NCI-H748 (cell line): ENCODE measurements around the gene PLA1A.
"Not testable (repeated sequence)": the region's sequence is repeated elsewhere in the genome, so short reads cannot be mapped to it uniquely, and the experiment has no call there.

Experiments
- DNase-seq: peaks from one replicate; lab custom pipeline; 2025; ENCODE audit not compliant: unreplicated experiment; lab: John Stamatoyannopoulos, UW

PLA1A gene, protein sequence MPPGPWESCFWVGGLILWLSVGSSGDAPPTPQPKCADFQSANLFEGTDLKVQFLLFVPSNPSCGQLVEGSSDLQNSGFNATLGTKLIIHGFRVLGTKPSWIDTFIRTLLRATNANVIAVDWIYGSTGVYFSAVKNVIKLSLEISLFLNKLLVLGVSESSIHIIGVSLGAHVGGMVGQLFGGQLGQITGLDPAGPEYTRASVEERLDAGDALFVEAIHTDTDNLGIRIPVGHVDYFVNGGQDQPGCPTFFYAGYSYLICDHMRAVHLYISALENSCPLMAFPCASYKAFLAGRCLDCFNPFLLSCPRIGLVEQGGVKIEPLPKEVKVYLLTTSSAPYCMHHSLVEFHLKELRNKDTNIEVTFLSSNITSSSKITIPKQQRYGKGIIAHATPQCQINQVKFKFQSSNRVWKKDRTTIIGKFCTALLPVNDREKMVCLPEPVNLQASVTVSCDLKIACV

DNA sequence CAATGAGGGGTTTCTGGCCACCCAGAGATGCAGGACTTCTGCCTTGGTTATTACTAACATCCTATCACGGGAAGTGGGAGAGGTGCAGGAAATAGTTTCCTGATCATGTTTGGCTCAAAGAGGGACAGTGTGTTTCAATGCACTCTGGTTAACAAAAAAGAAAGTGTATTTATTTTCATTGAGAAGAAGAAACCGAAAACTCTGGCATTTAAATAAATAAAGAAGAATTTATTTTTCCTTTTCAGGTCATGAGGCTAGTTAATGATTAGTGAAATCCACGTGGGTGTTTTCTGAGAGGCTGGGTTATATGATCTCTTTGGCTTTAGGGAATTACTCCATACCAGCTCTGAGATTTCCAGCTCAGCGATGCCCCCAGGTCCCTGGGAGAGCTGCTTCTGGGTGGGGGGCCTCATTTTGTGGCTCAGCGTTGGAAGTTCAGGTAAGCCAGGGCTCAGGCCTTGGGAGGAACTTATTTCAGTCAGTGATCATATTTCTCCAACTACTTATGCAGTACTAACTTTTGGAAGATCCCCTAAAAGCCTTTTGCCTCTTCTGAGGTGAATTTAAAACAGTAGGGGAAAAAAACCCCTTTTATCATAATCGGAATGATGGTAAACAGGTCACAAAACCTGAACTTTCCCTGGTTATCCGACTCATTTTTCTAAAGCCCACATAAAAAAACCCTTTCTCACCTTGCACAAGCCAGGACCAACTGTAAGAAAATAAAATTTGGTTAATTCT lies at the start of gene PLA1A:
Gene PLA1A, plus strand, starts transcription at position 338 of the 741 bp plus-strand sequence. Its CDS starts 29 bp downstream, at position 367.
- DNase-seq = no peak

DNA sequence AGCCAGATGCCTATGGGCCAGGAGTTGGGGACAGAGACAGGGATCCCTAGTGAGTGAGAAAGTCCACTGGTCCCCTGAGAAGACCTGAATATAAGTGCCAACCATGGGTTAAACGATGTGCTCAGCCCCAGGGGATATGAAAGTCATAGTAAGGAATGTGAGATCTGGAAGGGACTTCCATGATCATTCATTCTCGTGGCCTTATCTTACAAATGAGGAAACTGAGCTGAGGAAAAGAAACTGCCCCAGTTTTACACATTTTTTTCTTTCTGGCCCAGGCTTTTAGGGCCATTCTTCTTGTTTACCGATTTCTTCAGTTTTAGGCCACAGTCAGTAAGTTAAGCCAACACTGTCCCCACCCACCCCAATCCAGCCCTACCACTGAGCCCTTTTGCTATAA lies 49.3 kb upstream of the PLA1A start:
- no peak for DNase-seq

DNA sequence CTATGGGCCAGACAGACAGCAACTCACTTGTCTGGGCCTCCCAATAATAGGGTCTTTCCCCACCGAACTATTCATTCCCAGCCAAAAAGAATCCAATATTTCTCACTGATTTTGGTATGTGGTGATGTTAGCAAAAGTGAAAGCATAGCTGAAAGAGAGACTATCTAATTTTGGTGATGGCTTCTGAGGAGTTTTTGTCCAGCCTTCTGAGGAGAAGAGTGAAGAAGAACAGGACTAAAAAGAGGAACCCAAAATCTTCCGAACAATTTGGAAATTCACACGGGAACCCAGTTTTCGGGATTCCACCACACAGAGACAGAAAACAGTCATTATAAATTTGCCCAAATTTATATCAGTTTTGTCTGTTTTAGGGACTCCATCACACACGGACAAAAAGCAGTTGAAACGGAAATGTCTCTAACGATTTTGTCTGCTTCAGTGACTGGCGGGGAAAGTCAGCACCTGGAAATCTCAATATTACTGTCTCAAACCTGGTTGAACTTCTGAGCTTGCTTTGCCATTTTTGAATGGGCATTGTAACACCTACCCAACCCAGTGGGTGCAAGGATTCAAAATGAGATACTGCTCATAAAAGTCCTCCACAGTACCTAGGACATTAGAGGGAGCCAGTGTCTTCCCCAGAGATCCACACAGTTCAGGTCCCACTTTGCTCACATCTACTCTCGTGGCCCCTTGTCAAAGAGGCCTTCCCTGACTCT lies 47.3 kb upstream of the PLA1A start:
- DNase-seq = no peak

DNA sequence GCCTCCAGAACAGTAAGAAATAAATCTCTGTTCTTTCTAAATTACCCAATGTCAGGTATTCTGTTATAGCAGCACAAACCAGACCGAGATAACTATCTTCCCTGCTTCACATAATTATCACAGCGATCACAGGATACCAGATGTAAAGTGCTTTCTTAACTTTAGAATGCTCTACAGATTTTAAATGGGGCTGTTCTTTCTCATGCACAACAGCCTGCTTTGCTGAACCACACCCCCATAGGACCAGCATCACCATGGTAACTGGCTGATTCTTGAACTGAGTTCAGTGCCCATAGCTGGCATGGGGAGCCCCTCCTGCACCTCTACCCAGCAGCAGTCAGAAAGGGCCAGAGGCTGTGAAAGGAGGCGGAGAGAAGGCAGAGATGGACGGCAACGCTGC lies 46.1 kb upstream of the PLA1A start:
- no peak for DNase-seq

DNA sequence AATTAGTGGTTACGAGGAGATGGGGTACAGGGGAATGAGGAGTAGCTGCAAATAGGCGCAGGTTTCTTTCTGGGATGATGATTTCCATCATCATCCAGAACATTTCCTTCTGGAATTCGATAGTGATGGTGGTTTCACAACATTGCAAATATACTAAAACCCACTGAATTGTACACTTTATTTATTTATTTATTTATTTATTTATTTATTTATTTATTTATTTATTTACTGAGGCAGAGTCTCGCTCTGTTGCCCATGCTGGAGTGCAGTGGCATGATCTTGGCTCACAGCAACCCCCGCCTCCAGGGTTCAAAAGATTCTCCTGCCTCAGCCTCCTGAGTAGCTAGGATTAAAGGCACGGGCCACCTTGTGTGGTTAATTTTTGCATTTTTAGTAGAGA lies 44.8 kb upstream of the PLA1A start:
- DNase-seq = not testable (repeated sequence)

DNA sequence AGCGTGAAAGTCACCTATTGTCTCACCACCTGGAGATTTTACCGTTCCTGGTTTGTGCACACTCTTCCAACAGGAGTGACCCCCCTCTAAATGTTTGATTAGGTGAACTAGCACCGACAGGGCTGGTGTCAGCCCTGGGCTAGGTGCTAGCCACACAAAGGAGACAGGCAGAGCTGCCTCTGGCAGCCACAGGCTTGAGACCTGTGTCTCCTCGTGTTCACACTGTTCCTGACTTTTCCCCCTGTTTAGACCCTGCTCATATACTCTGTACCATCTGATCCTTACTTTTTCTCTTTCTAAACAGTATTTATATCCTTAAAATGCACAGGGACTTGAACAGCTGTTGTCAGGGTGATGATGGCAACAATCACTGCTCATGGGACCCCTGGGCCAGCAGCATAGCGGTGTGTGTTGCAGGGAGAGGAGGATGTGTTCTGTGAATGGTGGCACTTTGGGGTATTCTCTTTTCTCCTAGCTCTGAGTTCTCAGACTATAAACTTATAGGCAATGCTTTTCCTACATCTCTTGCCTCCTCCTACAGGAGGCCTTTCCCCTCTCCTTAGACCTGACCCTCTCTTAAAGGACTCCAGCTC lies 43.8 kb upstream of the PLA1A start:
- DNase-seq = no peak

DNA sequence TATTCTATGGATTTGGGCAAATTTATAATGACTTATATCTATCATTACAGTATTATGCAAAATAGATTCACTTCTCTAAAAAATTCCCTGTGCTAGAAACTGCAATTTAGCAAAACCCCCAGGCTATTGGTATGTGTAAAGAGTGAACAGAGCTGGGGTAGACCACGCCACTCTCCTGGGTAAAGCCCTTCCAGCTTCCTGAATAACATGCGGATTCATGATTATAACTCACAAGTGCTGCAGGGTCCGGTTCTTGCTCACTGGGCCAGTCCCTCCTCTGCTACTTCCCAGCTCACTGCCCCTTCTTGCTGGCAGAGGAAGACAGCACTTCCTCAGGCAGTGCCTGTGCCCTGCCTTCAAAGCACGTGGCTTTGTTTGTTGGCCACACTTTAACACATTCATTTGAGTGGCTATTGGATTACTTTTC lies 42.4 kb upstream of the PLA1A start:
- DNase-seq = no peak

DNA sequence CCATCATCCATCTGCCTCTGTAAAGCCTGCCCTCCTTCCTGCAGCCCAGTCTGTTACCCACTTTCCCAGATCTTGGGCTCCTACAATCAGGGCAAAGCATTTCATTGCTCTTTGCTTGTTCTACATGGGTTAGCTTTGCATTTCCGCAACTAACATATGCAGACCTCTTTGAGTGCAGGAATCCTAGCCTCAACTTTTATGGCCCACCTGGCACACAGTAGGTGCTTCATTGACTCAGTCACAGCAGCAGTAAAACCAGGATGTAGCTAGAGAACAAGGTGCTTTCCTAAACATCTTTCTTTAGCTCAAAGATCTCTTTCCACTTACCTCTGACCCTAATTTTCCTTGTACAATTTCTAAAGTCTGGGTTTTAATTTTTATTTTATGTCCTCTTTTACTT lies 41.8 kb upstream of the PLA1A start:
- no peak for DNase-seq

DNA sequence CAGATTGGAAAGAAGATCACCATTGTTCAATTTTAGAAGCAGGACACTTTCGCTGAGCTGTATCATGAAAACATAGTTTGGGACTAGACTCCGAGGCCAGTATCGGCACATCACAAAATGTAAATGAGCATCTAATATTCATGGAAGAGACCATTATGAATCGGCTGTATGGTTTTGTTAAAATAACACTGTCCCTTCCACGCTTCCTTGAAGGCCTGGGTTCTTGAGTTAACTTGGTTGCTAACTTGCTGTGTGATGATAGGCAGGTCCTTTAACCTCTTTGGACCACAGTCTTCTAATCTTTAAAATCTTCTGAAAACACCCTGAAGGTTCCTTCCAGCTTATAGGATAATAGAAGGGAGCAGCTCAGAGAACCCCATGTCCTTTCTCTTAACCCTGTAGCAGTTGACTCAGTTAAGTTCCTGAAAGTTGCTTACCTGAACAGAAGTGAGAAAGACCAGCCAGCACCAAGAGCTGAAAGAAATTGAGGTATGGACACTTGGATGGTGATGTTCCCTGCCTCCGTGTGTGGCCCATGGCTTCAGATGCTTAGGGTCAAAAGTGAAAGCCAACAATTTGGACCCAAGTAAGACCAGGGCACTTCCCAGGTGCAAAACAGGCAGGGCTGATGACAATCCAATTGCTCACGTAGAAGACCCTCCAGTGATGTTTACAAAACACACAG lies 40.4 kb upstream of the PLA1A start:
- DNase-seq = no peak

DNA sequence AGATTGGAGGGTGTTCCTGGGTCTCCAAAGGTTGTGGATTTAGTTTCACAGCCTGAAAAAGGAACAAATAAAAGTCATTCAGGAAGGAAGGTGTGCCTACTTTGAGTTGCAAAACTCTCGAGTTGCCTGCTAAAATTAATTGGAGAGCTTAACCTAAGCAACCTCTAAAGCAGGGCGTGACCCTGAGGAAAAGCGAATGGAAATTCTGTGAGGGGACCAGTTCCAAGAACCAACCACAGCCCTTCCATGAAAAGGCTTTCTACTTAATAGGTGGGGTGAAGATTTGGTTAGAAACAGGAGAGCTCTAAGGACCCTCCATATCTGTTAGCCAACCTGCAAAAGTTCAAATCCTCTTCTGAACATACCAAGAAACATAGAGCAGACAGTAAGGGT lies 39.8 kb upstream of the PLA1A start:
- DNase-seq = no peak

DNA sequence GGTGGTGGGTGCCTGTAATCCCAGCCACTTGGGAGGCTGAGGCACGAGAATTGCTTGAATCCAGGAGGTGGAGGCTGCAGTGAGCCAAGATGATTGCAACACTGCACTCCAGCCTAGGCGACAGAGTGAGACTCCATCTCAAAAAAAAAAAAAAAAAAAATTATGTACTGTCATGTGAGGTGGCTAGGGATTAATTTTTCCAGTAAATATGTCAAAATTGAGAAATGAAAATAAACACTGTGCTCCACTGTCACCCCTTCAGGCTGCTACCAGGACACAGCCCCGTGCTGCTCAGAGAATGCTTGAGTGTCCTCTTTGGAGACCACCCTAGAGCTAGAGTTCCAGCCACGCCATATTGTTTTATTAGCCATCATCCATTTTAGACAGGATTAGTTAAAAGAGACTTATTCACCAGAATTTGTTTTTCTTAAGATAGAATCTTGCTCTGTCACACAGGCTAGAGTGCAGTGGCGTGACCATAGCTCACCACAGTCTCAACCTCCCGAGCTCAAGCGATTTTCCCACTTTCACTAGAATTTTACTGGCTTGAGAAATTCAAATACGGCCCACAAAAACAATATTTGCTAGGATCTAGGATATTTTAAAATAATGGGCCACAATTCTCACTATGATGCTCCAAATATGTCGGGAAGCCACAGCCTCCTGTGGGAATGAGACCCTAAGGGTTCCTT lies 38.9 kb upstream of the PLA1A start:
- no peak for DNase-seq

DNA sequence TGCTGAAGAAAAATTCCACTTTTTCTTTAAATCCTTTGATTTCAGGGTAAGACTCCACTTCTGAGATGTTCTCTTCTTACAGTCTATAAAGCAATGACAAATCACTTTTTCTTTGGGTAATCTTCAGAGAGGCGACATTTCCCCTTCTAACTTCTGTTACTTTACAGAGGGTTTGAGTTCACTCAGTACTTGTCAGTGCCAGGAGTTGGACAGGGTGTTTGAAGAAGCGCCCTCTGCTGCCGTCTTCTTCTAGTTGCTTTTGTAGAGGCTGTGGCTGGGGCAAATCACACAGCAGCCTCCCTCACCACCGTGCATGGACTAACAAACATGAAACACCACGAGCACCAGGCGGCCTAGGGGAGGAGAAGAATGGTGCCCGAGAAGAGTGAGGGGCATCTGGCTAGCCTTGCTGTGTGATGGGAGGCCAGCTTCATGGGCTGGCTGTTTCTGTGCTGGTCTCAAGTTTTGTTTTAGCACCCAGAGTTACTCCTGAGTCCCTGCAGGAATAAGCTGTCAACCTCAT lies 38.2 kb upstream of the PLA1A start, which contains the start of gene CD80:
Gene CD80, minus strand, starts transcription at position 174 of the 523 bp plus-strand sequence. CDS start 1,886 bp downstream, outside the sequence.
- DNase-seq = peak; percentile 15

DNA sequence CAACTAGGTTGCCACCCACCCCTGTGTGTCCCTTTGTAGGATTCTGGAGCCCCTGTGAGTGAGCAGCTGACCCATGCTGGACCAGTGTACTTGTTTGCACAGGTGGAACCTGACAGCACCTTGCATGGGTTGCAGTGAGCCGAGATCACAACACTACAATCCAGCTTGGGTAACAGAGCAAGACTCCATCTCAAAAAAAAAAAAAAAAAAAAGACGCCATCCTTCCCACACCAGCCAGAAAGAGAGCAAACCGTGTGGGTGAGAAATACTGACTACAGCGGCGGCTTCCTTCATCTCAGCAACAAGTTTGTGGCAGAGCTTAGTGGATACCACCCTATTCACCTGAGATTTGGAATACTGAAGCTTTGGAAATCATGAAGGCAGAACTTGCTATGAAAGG lies 37.5 kb upstream of the PLA1A start:
- DNase-seq = no peak

DNA sequence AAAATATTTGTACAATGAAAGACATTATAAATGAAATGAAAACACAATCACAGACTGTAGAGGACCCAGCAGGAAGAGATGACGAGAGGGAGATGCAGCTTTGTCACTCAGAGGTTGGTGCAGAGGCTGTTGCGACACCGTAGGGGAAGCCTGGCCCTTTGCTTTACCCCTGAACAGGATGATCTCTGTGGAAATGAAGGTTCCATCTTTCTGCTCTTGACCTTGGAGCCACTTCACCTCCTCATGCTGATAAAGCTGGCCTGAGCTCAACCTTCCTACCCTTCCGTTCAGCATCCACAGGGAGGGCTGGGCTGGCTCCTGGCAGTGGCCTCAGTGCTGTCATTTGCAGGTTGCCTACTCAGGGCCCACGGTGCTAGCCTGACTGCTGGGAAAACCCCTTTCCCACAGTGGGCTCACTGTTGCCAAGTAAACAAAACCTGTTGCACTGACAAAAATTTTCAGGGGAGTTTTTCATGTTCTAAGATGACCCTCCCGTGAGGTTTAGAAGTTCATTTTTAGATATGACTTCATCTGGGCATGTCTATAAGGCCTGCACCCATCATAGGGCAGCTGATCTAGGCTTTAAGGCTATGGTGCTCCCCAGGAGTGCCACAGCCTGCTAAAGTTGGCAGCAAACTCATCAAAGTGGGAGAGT lies 35.3 kb upstream of the PLA1A start:
- no peak for DNase-seq

DNA sequence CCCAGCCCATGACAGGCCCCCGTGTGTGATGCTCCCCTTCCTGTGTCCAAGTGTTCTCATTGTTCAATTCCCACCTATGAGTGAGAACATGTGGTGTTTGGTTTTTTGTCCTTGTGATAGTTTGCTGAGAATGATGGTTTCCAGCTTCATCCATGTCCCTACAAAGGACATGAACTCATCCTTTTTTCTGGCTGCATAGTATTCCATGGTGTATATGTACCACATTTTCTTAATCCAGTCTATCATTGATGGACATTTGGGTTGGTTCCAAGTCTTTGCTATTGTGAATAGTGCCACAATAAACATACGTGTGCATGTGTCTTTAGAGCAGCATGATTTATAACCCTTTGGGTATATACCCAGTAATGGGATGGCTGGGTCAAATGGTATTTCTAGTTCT lies 34.4 kb upstream of the PLA1A start:
- DNase-seq = not testable (repeated sequence)

DNA sequence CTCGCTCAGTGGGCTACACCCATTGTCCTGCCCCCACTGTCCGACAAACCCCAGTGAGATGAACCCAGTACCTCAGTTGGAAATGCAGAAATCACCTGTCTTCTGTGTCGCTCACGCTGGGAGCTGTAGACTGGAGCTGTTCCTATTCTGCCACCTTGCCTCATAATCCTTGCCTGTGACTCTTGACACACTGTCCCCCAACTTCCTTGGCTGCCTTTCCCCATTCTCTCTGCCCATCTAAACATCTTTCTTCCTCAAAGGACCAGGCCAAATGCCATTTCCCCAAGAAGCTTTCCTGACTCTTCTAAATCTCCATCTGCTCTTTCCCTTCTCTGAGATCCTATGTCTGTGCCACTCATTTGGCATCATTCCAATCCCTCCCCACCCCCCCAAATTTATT lies 28.5 kb upstream of the PLA1A start:
- DNase-seq = no peak

DNA sequence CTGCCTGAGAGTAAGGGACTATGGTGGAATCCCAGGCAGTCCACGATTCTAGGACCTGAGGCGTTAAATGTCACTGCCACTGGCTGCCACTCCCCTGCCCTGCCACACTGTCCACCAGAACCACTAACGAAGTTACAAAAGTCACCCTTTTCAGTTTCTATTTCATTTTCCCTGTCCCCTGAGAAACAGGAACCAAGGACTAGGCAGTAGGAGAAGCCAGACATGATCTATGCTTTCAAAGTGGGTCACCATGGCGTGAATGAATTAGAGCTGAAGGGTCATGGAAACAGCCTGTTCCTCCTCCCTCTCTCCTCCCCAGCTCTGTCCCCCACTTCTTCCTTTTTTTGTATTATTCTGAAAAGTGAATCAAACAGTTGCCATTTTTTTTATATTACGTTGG lies 27.5 kb upstream of the PLA1A start:
- no peak for DNase-seq

DNA sequence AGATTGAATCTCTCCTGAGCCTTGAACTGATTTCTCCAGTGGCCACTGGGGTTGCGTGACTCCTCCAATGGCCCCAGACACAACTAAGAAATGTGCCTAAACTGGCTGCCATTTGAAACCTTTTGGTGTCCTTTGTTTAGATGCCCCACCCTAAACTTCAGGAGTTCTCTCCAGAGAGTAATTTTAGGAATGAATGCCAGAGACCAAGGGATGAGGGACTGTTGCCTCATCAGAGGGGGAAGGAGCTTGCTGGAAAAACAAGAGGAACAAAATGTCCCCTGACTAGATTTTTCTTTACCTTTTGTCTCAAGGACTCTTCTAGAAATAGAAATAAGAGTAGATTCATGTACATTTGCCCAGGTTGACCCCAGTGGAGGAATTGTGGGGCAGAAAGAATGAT lies 26.5 kb upstream of the PLA1A start:
- DNase-seq = no peak

DNA sequence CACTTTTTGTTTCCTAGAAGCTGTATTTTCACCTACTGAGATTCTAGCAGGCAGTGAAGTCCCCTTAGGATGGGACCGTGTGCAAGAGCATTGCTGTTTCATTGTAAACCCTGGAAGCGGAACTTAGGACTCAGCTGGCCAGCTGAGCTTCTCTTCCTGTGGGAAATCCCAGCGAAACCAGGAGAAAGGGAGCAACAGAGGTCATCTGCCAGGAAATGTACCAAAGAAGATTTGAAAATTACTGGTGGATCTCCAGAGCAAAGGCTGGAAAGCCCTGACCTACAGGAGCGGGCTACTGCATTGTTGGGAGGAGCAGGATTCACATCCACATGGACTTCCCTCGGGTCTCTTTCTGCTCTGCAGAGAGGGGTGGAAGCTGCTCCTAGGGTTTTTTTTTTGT lies 26.0 kb upstream of the PLA1A start:
- no peak for DNase-seq
